ENCODE results near the gene ADPRH.
"Not testable (repeated sequence)": the region's sequence is repeated elsewhere in the genome, so short reads cannot be mapped to it uniquely, and the experiment has no call there.

Gene ADPRH

GRCh38 chr3:119560160-119560559 lies 19.1 kb upstream of the ADPRH start:
- no peak overlapping the region for H3K27ac ChIP-seq
- TF ChIP-seq ZFX (IDR thresholded peaks at IDR 0.05; ENCODE audit: borderline replicate concordance): no peak
- no peak for TF ChIP-seq CTCF (IDR thresholded peaks at IDR 0.05)

- TF ChIP-seq ZFX (IDR thresholded peaks at IDR 0.05; ENCODE audit: borderline replicate concordance): no peak
- no peak for TF ChIP-seq CTCF (IDR thresholded peaks at IDR 0.05)
- no peak overlapping the region for H3K27ac ChIP-seq
Measured at GRCh38 chr3:119562307-119562961, 16.9 kb upstream of the ADPRH start.

GRCh38 chr3:119563334-119563733 lies 16.0 kb upstream of the ADPRH start:
- not testable (repeated sequence) for H3K27ac ChIP-seq

- TF ChIP-seq ZFX (IDR thresholded peaks at IDR 0.05; ENCODE audit: borderline replicate concordance) (no peak), CTCF (IDR thresholded peaks at IDR 0.05) (no peak)
Measured at GRCh38 chr3:119569156-119569555, 10.1 kb upstream of the ADPRH start.

GRCh38 chr3:119570229-119570628 lies 9.1 kb upstream of the ADPRH start:
- H3K27ac ChIP-seq: no peak overlapping the region
- TF ChIP-seq ZFX (IDR thresholded peaks at IDR 0.05; ENCODE audit: borderline replicate concordance) (no peak), CTCF (IDR thresholded peaks at IDR 0.05) (no peak)

More at GRCh38 chr3:119569156-119569555, 10.1 kb upstream of the ADPRH start:
- H3K27ac ChIP-seq: no peak overlapping the region

GRCh38 chr3:119571230-119571629 lies 8.1 kb upstream of the ADPRH start:
- TF ChIP-seq CTCF (IDR thresholded peaks at IDR 0.05) (no peak), ZFX (IDR thresholded peaks at IDR 0.05; ENCODE audit: borderline replicate concordance) (no peak)
- no peak overlapping the region for H3K27ac ChIP-seq

GRCh38 chr3:119571688-119572087 lies 7.6 kb upstream of the ADPRH start:
- no peak overlapping the region for H3K27ac ChIP-seq
- TF ChIP-seq ZFX (IDR thresholded peaks at IDR 0.05; ENCODE audit: borderline replicate concordance): no peak
- TF ChIP-seq CTCF (IDR thresholded peaks at IDR 0.05): no peak

GRCh38 chr3:119575507-119575906 lies 3.8 kb upstream of the ADPRH start:
- TF ChIP-seq ZFX (IDR thresholded peaks at IDR 0.05; ENCODE audit: borderline replicate concordance) (no peak), CTCF (IDR thresholded peaks at IDR 0.05) (no peak)
- H3K27ac ChIP-seq: peak overlapping the region; percentile 36
